BJ (cell line): ENCODE data around the gene WFIKKN1. TPM values are rescaled to one million over a fixed set of nuclear protein-coding genes. Genes with fewer than 3 reads are reported as not detected.

Source experiments
- CTCF ChIA-PET: fragments of 350-600 bp; formaldehyde crosslinking; extraction: SDS; loops from one replicate; lab custom pipeline; 2021; ENCODE audit warnings: antibody characterized with exemption, inconsistent platforms; lab: Yijun Ruan, JAX
- POLR2A ChIA-PET: fragments of 300-600 bp; sonication (Branson Sonifier 250); formaldehyde crosslinking; extraction: SDS; loops from one replicate; lab custom pipeline; 2021; ENCODE audit warnings: antibody characterized with exemption; lab: Charles Lee
- DNase-seq: peaks from one replicate; pipeline ENCODE4 v3.0.0-alpha.2; 2011; ENCODE audit warnings: low read depth
- H3K27me3 ChIP-seq: 2 replicates; pipeline ENCODE4 v1.6.0; 2011; ENCODE audit warnings: low read length; ENCODE audit not compliant: control insufficient read depth, insufficient read depth
- H3K36me3 ChIP-seq: 2 replicates; pipeline ENCODE4 v1.5.1; 2011; ENCODE audit warnings: low read length; ENCODE audit not compliant: control insufficient read depth, insufficient read depth
- H3K4me3 ChIP-seq: 2 replicates; pipeline ENCODE4 v1.5.1; 2011; ENCODE audit warnings: low read depth, mild to moderate bottlenecking, control low read depth, low read length
- CTCF ChIP-seq: IDR thresholded peaks from 2 replicates; pipeline ENCODE4 v1.5.1; 2011; ENCODE audit warnings: low read depth, mild to moderate bottlenecking, control low read depth, inconsistent platforms, low read length, moderate library complexity; ENCODE audit not compliant: insufficient read depth
- polyA plus RNA-seq: library from polyadenylated mRNA; depleted of rRNA; stranded (reverse); fragments of >200 nt; gene quantifications from 2 replicates; pipeline ENCODE4 v1.2.3, GENCODE V29; 2011

The WFIKKN1 gene
- polyA plus RNA-seq, 1 experiment = not detected

GRCh38 chr16:635573-636205, 4.9 kb downstream of the WFIKKN1 start:
- POLR2A ChIA-PET = interaction anchor here (0.5 kb wide), 1 partner anchor 8 kb away, joined by 3 read pairs; no protein-coding TSS in a partner anchor
- TF ChIP-seq CTCF = no peak

GRCh38 chr16:636206-637080, 5.7 kb downstream of the WFIKKN1 start, which contains the start of gene METTL26:
Gene METTL26, minus strand, starts transcription at chr16:636305. Its CDS starts 15 bp downstream, at chr16:636290.
- POLR2A ChIA-PET = no interaction called here
- peak; percentile 59 for DNase-seq
- H3K36me3 ChIP-seq = peaks cover 12% of the 10 kb centered on the region
- CTCF ChIA-PET = interaction anchor here (1.3 kb wide), 1 partner anchor 48 kb away, joined by 5 read pairs; no protein-coding TSS in a partner anchor
- no peaks in the 10 kb centered on the region for H3K27me3 ChIP-seq
- peak within 1 kb of the TSS; percentile 50 for H3K4me3 ChIP-seq
- no peak for TF ChIP-seq CTCF

More at GRCh38 chr16:635573-636205, 4.9 kb downstream of the WFIKKN1 start:
- CTCF ChIA-PET = interaction anchor here (1.3 kb wide), 1 partner anchor 47 kb away, joined by 5 read pairs; no protein-coding TSS in a partner anchor
- Histone ChIP-seq H3K4me3 (peak overlapping the region; percentile 50), H3K36me3 (peaks cover 12% of the 10 kb centered on the region), H3K27me3 (no peaks in the 10 kb centered on the region)
- no peak for DNase-seq

GRCh38 chr16:637081-638018, 6.6 kb downstream of the WFIKKN1 start:
- Histone ChIP-seq H3K27me3 (no peaks in the 10 kb centered on the region), H3K36me3 (peaks cover 12% of the 10 kb centered on the region), H3K4me3 (peak overlapping the region; percentile 50)
- ChIA-PET POLR2A (no interaction called here), CTCF (no interaction called here)
- TF ChIP-seq CTCF = no peak
- DNase-seq = no peak

- ChIA-PET POLR2A (no interaction called here), CTCF (interaction anchor here (1.3 kb wide), 1 partner anchor 74 kb away, joined by 3 read pairs; no protein-coding TSS in a partner anchor)
- Histone ChIP-seq H3K36me3 (peaks cover 8% of the 10 kb centered on the region), H3K27me3 (no peaks in the 10 kb centered on the region), H3K4me3 (no peak overlapping the region)
- TF ChIP-seq CTCF = no peak
- DNase-seq = no peak
These were observed 7.3 kb downstream of the WFIKKN1 start for GRCh38 chr16:638034-638543.
